Testis (tissue), 3 donors: ENCODE measurements around the gene PDGFB. TPM values are rescaled to one million over a fixed set of nuclear protein-coding genes. Genes with fewer than 3 reads are reported as not detected.

Experiments
- DNase-seq: peaks from one replicate; pipeline ENCODE4 v3.0.0-alpha.2; 2019
- H3K27ac ChIP-seq, 2 donors: fragments of 200-600 bp; sonication (generic); one replicate each; pipeline ENCODE4 v1.5.1; 2019
- H3K27me3 ChIP-seq: fragments of 200-600 bp; sonication (generic); one replicate; pipeline ENCODE4 v1.5.1; 2019
- H3K36me3 ChIP-seq: fragments of 200-600 bp; sonication (generic); one replicate; pipeline ENCODE4 v1.5.1; 2017; ENCODE audit warnings: low read depth; ENCODE audit errors: missing control alignments
- H3K4me1 ChIP-seq: fragments of 200-600 bp; sonication (generic); one replicate; pipeline ENCODE4 v1.5.1; 2019
- H3K4me3 ChIP-seq, 2 donors: fragments of 200-600 bp; sonication (generic); one replicate each; pipeline ENCODE4 v1.5.1; 2017 to 2019
- H3K9me3 ChIP-seq: fragments of 200-600 bp; sonication (generic); one replicate; pipeline ENCODE4 v1.5.1; 2017
- POLR2A ChIP-seq: fragments of 450-650 bp; IDR thresholded peaks from one replicate; pipeline ENCODE4 v1.6.1; 2017; ENCODE audit warnings: antibody characterized with exemption, mild to moderate bottlenecking, moderate library complexity
- WGBS, 2 donors: methylation state at CpG; one replicate each; pipeline ENCODE4 v1.1.5; 2018; 5-methylcytosine and 5-hydroxymethylcytosine counted together
- intact Hi-C: fragments of 100-400 bp; cut with DNase I; formaldehyde crosslinking; loops from one replicate; pipeline ENCODE4 v1.15.1; 2023; ENCODE audit warnings: low total_unique reads
- polyA plus RNA-seq: library from polyadenylated mRNA; stranded (reverse); fragments of 350-450 nt; fragmentation: Illumina TruSeq; extraction: RNeasy Lipid Tissue Mini Kit (QIAGEN cat#74804); gene quantifications from one replicate; pipeline ENCODE4 v1.2.3, GENCODE V29; 2014; ENCODE audit warnings: low read depth, low replicate concordance; ENCODE audit not compliant: insufficient read depth
- total RNA-seq, 2 donors: library from RNA; depleted of rRNA; stranded (reverse); fragments of >200 nt; gene quantifications; one replicate each; pipeline ENCODE4 v1.2.3, GENCODE V29; 2016
- TF ChIP-seq, protein P1 (sequence below), 3 experiments: fragments of 450-650 bp in 2 of 3; fragments of 200-600 bp in 1 of 3; sonication (generic) in 1 of 3; IDR thresholded peaks; one replicate each; pipeline ENCODE4 v1.5.1; 2016 to 2019; ENCODE audit warnings: antibody characterized with exemption in 3 of 3, mild to moderate bottlenecking in 2 of 3, moderate library complexity in 1 of 3

PDGFB gene
- total and polyA plus RNA-seq, 3 donors from 2014 or later = 7.7 to 13.3 (median 9.8) TPM

- H3K4me1 ChIP-seq = peaks cover 15% of the 10 kb centered on the region
- 77 to 79% methylated on average over 3 of the region's 3 CpGs for WGBS, 2 donors
- TF ChIP-seq, protein P1, sequence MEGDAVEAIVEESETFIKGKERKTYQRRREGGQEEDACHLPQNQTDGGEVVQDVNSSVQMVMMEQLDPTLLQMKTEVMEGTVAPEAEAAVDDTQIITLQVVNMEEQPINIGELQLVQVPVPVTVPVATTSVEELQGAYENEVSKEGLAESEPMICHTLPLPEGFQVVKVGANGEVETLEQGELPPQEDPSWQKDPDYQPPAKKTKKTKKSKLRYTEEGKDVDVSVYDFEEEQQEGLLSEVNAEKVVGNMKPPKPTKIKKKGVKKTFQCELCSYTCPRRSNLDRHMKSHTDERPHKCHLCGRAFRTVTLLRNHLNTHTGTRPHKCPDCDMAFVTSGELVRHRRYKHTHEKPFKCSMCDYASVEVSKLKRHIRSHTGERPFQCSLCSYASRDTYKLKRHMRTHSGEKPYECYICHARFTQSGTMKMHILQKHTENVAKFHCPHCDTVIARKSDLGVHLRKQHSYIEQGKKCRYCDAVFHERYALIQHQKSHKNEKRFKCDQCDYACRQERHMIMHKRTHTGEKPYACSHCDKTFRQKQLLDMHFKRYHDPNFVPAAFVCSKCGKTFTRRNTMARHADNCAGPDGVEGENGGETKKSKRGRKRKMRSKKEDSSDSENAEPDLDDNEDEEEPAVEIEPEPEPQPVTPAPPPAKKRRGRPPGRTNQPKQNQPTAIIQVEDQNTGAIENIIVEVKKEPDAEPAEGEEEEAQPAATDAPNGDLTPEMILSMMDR (IDR thresholded peaks at IDR 0.05) = no peak
- no peak for TF ChIP-seq POLR2A
- no peaks in the 10 kb centered on the region for H3K9me3 ChIP-seq
- no peaks in the 10 kb centered on the region for H3K27me3 ChIP-seq
- no peaks in the 10 kb centered on the region for H3K36me3 ChIP-seq
- H3K4me3 ChIP-seq = no peak overlapping the region
- H3K27ac ChIP-seq = no peak overlapping the region
- DNase-seq = no peak
- intact Hi-C loops = no loop called here
These were observed 1.4 kb upstream of the PDGFB start for GRCh38 chr22:39246217-39246616.

DNA sequence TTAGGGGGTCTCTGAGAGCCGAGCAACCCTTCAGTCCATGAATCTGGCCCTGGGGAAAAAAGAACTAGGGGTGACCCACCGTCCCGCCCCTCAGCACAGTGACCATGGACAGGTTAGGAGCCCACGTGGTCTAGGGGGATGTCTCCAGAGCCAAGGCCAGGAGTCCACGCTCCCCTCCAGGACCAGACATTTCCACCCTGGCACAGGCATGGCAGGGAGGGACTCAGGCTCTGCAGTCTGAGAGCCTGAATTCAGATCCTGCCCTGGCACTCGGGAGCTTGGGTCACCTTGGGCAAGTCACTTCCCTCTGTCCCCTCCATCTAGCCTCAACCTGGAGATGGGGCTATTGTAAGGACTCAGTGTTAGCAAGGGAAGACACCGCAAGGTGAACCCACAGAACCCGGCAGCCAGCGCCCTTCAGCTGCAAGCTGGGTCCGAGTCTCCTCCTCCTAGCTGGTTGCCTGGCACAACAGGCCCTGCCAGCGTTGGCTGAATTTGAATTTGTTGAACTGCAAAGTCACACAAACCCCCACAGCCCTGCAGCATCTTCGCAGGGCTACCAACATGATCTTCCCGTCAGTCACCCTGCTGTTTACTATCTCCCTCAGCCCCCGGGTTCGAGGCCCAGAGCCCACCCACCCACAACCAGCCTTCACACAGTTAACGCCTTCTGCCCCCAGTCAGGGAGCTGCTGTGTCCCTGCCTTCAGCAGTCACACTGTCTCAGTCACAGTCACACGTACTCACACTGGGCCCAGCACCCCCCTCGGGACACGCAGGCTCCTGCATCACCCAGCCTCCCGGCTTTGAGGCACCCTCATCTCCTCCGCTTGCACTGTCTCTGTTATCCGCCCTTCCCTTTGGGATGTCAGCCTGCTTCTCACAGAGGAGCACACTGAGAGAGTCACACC is 603 bp upstream of the PDGFB start:
- H3K27ac ChIP-seq = peak overlapping the region in 1 of 2 donors; percentile 26
- H3K27me3 ChIP-seq = no peaks in the 10 kb centered on the region

GRCh38 chr22:39244136-39244495 is 666 bp downstream of the PDGFB start:
- H3K36me3 ChIP-seq = no peaks in the 10 kb centered on the region
- H3K27ac ChIP-seq = peak overlapping the region; percentile 8 to 26
- peak overlapping the region; percentile 53 to 55 for H3K4me3 ChIP-seq
- intact Hi-C loops = no loop called here
- H3K27me3 ChIP-seq = no peaks in the 10 kb centered on the region
- no peak for TF ChIP-seq POLR2A
- TF ChIP-seq, protein P1 (IDR thresholded peaks at IDR 0.05) = no peak
- H3K9me3 ChIP-seq = no peaks in the 10 kb centered on the region
- peaks cover 15% of the 10 kb centered on the region for H3K4me1 ChIP-seq
- 0 to 1% methylated on average over 15 to 22 of the region's 30 CpGs for WGBS, 2 donors
- no peak for DNase-seq

More for the DNA sequence above, 603 bp upstream of the PDGFB start:
- peak overlapping the region in 1 of 2 donors; percentile 36 for H3K4me3 ChIP-seq
- intact Hi-C loops = no loop called here
- 40 to 51% methylated on average over 7 to 22 of the region's 22 CpGs for whole genome bisulfite sequencing, 2 donors
- H3K9me3 ChIP-seq = no peaks in the 10 kb centered on the region
- no peaks in the 10 kb centered on the region for H3K36me3 ChIP-seq
- DNase-seq = no peak
- TF ChIP-seq POLR2A = no peak
- TF ChIP-seq, protein P1 (IDR thresholded peaks at IDR 0.05) = no peak
- peaks cover 15% of the 10 kb centered on the region for H3K4me1 ChIP-seq

DNA sequence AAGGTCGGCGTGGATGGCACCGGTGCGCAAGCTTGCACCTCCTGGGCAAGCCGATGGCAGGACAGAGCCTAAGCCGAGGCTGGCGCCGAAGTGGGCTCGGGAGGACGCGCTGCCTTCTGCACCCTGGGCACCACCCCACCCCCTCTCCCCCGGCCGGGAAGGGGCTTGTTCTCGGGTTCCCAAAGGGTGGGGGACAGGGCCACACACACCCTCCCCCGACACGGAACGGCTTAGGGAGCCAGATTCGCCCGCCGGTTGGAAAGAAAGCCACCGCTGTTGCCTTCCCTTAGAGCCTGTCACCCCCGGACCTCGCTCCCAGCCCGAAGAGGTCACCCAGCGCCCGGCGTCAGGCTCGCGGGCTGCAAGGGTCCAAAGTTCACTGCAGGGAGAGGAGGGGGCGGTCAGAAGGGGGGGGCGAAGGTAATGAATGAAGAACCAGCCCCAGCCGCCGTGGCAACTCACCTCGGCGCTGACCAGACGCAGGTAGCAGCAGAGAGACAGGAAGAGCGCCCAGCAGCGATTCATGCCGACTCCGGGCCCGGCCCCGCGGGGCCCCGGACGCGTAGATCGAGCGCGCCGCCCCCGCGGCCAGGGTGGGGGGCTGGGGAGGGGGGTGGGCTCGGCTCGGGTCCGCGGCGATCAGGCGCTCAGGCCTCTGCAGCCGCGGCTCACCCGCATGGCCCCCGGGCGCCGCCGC is 1.2 kb downstream of the PDGFB start:
- peak overlapping the region; percentile 26 to 42 for H3K27ac ChIP-seq
- intact Hi-C loops = no loop called here
- no peak for TF ChIP-seq POLR2A
- TF ChIP-seq, protein P1 (IDR thresholded peaks at IDR 0.05) = no peak
- DNase-seq = no peak
- H3K36me3 ChIP-seq = no peaks in the 10 kb centered on the region
- peak overlapping the region; percentile 53 to 55 for H3K4me3 ChIP-seq
- peaks cover 15% of the 10 kb centered on the region for H3K4me1 ChIP-seq
- WGBS, 2 donors = 0% methylated on average over 25 of the region's 65 CpGs; no CpG with 5 or more reads in 1 of the 2 donors
- no peaks in the 10 kb centered on the region for H3K27me3 ChIP-seq
- no peaks in the 10 kb centered on the region for H3K9me3 ChIP-seq
